GM21367 (cell line): ENCODE data around the gene HLA-DQB2.
"Not testable (repeated sequence)": the region's sequence is repeated elsewhere in the genome, so short reads cannot be mapped to it uniquely, and the experiment has no call there.

Experiments
- ATAC-seq: cut with Tn5 transposase; IDR thresholded peaks from one replicate; pipeline ENCODE4 v1.9.1; 2021; ENCODE audit not compliant: unreplicated experiment

The HLA-DQB2 gene

DNA sequence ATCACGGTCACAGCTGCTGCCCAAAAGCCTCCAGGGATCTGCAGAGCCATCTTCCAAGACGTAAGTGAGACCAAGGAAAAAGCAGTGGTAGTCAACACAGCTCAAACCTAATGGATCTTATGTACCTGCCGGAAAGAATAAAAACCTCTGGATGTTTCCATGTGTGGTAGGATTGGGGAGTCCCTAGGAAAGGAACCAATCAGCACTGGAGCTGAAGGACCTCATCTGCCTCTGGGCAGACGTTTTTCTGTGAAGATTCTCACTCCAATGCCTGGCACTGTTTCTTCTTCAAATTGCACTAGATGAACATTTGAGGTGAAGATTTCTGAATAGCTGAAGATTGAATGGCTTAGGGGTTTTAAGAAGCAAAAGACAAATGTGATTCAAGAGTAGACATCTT, at the start of gene HLA-DQB2:
HLA-DQB2 (minus strand) TSS at position 112 of the 400 bp plus-strand sequence; CDS start at position 50, 62 bp downstream.
- ATAC-seq, result no peak

DNA sequence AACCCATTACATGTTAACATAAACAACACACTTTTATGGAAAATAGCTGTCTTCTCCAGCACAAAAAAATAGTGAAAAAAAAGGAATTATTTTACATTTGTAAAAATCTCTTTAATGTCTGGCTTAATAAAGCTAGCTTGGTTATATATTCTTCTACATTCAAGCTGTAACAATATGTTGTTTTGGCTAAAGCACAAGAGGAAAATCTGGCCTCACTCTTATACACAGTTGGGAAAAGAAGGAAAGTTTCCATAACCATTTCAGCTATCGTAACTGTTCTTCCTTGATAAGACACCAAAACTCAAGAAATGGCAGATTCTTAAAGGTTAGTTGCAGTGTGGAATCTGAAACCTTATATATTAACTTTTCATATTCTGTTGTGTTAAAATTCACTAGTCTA, 45.8 kb upstream of the HLA-DQB2 start:
- ATAC-seq, result no peak

DNA sequence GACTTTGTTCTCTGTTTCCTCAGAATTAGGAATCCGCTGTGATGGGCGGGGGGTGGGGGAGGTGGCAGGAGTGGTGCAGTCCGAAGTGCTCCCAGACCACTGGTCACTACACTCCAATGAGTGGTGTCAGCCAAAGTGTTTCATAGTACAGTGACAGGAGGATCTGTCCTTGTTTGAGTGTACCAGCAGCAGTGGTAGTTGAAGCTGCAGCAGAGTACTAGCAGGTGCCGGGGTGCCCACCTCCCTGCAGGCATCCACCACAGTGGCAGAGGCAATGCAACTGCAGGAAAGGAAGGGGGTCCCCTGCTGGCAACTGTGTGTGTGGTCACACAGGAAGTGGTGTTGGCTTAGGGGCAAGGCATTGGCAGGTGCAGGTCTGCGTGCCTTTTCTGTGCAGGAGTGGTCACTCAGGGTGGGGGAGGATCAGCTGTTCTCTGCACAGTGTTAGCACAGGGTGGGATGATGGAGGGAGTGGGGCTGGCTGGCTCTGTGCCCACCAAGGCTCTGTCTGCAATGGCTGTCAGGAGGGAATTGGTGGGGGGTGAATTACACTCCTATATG, 43.8 kb upstream of the HLA-DQB2 start:
- ATAC-seq, result no peak

DNA sequence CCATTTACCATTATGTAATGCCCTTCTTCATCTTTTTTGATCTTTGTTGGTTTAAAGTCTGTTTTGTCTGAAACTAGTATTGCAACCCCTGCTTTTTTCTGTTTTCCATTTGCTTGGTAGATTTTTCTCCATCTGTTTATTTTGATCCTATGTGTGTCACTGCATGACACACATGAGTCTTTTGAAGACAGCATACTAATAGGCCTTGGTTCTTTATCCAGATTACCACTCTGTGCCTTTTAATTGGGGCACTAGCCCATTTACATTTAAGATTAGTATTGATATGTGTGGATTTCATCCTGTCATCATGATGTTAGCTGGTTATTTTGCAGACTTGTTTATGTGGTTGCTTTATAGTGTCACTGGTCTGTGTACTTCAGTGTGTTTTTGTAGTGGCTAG, 42.1 kb upstream of the HLA-DQB2 start:
- not testable (repeated sequence) for ATAC-seq

DNA sequence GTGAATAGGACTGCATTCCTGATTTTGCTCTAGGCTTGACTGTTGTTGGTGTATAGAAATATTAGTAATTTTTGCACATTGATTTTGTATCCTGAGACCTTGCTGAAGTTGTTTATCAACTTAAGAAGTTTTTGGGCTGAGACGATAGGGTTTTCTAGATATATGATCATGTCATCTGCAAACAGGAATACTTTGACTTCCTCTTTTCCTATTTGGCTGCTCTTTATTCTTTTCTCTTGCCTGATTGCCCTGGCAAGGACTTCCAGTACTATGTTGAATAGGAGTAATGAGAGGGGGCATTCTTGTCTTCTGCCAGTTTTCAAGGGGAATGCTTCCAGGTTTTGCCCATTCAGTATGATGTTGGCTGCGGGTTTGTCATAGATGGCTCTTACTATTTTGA, 40.1 kb upstream of the HLA-DQB2 start:
- ATAC-seq, result no peak

DNA sequence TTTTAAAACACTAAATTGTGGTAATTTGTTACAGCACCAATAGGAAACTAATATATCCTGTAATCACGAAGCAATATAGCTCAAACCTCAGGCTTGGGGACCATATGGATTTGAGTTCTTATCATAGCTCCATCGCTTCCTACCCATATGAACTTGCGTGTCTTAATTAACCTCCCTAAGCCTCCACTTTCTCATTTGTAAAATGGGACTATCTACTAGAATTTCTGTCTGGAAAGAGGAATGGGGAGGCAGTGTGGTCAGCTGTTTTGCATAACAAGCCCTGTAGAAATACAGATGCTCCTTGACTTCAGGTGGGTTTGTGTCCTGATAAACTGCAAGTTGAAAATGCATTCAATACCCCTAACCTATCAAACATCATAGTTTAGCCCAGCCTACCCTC, 36.4 kb upstream of the HLA-DQB2 start:
- no peak for ATAC-seq

DNA sequence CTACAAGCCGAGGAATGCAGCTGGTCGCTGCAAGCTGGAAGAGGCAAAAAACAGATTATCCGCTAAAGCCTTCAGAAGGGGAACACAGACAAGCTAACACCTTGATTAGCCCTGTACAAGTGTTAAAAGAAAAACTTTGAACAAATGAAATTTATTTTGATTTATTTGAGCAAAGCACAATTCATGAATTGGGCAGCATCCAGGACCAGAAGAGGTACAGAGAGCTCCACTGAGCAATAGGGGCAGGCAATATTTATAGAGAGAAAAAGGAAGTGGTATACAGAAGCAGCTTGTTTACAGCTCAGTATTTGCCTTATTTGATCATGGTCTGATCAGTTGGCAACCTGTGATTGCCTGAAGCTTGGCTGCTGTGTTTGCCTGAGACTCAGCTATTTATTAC, 35.8 kb upstream of the HLA-DQB2 start:
- ATAC-seq, result no peak

DNA sequence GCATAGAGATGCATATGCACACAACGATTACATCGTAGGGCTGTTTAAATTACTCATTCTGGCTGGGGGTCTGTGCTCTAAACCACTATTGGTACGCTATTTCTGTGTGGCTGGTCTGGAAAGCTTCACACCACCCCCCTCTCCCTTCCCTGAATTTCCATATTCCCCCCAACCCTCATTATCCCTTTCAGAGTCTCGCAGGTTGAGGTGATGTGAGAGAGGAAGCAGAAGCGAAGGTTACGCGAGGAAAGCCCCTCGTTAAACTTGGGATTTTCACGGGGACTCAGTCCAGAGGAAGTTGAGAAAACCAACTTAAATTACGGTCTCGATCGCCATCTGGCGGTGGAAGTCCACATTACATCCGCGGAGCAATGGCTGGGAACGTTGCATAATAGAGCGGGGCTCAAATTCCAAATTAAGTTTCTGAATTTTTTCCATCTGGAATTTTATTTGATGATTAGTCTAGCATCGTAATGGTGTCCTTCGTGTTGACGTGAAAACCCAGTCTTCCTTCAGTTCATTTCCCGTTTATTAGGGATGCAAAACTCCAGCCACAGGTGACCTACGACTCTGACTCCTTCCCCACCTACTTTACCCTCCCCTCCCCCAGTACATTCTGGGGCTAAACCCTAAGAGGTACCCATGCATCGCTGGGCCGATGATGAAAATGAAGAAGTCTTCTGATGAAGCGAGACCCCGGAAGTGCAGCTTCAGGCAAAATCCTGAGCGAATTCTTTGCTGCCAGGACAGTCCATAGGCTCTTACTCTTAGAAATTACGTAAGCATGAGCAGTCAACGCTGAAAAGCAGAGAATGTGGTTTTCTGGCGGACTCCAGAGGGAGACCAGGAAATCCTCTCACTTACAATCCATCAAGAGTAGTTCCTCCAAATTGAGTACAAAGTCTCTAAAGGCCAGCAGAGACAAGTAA, 33.8 kb upstream of the HLA-DQB2 start:
- ATAC-seq, result no peak

DNA sequence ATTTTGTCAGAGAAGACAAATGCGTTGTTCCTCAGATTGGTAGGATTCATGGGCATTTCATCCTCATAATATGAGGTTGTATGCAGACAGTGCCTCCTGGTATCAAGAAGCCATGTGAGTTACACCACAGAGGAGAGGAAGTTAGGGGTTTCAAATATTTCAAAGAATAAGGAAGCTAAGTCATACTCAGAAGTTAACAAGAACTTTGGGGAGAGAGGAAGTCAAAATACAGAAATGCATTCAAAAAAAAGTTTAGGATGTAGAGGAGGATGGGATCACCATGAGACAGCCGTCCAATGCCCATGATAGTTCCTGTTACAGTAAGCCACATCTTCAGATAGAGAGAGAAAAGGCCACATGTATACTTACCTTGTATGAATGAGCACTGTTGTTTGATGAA, 31.2 kb upstream of the HLA-DQB2 start:
- no peak for ATAC-seq

DNA sequence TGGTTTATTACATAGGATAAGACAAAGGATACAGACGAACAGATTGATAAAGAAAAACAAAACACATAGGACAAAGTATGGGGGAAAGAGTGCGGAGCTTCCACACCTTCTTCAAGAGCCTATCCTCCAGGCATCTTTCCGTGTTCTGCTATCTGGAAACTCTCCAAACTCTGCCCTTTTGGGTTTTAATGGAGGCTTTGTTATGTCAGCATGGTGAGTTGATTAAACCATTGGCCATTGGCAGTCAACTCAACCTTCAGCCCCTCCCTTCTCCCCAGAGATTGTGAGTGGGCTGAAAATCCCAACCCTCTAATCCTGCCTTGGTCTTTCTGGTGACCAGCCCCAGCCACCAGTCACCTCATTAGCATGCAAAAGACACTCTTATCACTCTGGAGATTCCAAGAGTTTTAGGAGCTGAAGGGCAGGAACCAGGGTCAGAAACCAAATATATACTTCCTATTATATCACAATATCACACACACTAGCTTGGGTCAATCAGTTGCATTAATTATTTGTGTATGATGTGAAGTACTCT, 29.6 kb upstream of the HLA-DQB2 start:
- no peak for ATAC-seq

DNA sequence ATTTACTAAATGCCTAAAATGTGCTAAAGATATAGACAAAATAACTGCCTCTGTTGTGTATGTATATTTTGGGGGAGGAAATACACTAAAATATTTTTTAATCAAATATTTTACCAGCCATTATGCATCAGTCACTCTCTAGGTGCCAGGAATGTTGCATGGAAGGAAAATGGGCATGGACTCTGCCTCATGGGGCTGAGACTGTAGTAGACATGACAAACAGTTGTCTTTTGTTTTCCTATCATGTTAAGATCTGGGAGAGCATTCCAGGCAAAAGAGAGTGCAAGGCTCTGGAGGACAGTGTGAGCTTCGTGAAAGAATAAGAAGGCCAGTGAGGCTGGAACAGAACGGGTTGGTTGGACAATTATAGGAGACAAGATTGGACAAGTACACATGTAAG, 27.0 kb upstream of the HLA-DQB2 start:
- no peak for ATAC-seq

DNA sequence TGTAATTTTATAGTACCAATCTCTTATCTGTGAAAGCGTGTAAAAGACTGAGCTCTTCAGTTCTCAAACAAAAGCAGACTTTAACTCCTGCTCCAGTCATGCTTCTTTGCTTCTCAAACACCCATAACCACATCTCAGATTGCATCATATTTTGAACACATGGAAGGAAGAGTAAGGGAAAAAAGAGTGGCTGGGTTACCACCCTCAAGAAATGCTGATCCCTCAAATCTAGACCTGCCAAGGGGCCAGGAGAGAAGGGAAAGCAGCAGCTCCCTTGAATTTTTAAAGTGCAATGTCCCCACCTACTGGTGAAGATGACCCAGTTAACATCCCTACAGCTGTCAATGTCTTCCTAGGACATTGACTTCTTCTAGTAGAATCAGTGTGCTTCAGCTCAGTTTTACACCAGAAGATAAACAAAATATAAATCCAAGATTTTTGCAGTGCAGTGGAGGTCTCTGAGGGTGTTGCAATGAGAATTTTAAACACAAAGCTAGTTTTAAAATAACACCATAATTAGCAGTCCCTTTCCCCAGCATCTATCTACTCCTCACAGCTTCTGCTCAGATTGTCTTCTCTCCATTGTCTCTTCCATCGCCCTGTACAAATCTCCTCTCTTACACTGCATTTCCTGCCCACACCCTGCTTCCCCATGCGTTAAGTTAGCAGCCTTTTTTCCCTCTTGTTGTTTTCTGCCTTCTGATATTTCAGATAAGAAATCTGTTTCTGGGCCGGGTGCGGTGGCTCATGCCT, 22.6 kb upstream of the HLA-DQB2 start:
- no peak for ATAC-seq

DNA sequence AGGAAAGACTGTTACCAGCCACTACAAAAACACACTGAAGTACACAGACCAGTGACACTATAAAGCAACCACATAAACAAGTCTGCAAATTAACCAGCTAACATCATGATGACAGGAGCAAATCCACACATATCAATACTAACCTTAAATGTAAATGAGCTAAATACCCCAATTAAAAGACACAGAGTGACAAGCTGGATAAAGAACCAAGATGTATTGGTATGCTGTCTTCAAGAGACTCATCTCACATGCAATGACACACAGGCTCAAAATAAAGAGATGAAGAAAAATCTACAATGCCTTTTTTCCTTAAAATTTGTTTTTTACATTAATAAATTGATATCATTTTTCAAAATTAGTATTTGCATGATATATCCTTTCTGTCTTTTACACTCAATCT, 19.6 kb upstream of the HLA-DQB2 start:
- ATAC-seq, result not testable (repeated sequence)

DNA sequence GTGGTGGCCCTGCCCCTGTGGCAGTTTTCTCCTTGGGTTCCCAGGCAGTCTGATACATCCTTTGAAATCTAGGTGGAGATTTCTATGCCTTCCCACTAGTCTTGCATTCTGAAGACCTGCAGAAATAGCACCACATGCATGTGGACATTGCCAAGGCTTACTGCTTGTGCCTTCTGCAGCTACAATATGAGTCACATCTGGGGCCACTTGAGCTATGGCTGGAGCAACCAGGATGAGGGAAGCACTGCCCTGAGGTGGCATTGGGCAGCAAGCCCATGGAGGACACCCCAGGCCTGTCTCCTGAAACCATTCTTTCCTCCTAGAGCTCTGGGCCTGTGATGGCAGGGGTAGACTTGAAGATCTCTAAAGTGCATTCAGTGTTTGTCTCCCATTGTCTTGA, 15.7 kb upstream of the HLA-DQB2 start:
- ATAC-seq, result no peak

DNA sequence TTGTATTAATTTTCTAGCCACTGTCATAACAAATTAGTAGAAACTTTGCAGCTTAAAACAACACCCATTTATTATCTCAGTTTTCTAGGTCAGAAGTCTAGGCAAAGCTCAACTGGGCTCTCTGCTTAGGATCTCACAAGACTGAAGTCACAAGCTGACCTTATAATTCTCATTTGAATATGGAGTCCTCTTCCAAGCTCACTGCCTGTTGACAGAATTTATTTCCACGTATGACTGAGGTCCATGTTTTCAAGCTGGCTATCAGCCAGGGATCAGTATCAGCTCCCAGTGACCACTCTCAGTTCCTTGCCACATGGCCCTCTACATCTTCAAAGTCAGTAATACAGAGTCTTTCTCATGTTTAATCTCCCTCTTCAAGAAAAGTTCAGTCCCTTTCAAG, 11.7 kb upstream of the HLA-DQB2 start:
- ATAC-seq, result no peak

DNA sequence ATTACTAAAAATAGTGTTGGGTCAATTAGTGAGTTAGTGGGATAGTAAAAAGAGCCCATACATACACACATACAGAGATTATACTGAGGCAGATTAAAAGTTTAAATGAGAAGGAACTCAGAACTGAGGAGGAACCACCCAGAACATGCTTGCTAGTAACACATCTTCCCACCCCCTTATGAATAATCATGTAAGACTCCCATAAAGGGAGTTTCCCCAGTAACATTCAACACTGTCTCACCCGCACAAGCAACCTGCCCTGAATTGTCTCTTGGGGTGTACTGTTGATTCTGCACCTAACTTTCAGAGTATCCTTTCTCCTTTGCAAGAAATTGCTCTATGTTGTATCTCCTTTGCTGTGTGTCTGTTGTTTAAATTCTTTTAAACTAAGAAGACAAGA, 11.1 kb upstream of the HLA-DQB2 start:
- ATAC-seq, result no peak

DNA sequence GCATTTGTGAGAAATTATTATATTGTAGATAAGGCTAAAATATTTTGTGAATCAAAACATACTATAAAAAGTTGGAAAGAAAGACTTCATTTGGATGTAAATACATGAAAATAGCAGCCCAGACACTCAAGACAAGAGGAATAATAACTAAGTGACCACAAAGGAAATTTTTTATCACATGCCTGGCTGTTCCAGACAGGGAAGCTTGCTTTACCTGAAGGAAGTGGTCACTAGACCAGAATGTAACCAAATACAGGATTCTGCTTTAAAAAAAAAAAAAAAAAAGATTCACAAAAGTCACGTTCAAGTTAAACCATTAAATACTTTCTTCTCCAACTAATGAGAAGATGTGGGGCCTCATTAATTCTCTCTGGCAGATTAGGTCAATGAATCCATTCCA, 9.3 kb upstream of the HLA-DQB2 start:
- ATAC-seq, result no peak

DNA sequence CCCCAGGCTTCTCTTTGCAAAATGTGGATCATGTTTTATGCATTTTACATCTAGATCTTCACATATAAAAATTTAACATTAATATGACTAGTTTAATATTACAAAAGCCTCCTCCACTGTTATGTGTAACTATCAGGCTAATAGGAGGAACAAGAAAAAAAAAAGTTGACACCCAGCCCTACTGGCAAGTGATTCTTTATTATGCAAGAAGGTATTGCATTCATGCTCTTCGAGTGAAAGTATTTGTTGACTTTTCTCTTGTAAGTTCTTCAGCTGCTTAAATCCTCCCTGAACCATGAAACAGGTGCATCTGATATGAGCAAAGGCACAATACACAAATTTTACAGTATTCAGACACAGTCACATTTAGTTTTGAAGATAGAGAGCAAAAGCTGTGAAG, 716 bp upstream of the HLA-DQB2 start:
- ATAC-seq, result no peak

DNA sequence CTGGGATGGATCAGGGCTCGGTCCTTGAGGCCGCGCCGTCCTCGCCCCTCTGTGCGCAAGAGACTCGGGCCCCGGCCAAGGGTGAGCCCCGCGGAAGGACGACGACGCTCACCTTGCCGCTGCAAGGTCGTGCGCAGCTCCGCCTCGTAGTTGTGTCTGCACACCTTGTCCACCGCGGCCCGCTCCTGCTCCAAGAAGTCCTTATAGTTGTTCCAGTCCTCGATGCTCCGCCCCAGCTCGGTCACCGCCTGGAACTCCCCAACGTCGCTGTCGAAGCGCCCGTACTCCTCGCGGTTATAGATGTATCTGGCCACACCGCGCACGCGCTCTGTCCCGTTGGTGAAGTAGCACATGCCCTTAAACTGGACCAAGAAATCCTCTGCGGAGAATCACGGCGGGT, 1.8 kb downstream of the HLA-DQB2 start:
- ATAC-seq, result no peak

DNA sequence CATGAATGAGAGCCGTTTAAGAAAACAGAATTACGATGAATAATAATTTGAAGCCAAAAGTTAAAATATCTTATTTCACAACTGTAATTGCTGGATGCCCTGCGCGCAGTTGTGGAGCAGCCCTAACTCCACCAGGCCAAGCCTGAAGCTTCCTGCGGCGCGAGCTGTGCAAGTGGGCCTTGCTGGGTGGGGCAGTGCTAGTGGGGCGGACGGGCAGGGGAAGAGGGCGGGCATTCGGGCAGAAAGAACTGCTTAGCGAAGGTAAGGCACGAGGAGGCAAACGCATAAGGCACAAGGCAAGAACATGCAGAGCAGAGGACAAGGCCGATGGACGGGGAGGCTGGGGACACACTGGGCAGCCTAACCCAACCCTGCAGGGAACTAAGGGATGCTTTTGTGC, 2.3 kb downstream of the HLA-DQB2 start:
- ATAC-seq, result no peak

DNA sequence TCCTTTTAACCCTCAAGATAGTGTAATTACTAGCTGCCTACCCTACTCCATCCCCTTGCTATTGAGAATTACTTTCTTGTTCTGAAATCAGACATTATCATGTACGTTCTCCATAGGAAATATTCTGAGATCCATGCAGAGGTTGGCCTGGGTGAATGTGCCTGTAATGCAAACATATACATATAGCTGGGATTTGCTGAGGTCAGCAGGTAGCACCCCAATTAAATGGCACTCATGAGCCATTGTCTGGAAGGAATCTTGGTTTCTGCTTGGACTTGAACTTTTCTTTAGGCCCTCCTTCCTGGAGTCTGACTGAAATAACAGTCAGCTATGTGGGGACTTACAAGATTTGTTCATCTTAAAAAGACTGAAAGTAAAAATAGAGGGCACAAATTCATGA, 3.7 kb downstream of the HLA-DQB2 start:
- no peak for ATAC-seq

DNA sequence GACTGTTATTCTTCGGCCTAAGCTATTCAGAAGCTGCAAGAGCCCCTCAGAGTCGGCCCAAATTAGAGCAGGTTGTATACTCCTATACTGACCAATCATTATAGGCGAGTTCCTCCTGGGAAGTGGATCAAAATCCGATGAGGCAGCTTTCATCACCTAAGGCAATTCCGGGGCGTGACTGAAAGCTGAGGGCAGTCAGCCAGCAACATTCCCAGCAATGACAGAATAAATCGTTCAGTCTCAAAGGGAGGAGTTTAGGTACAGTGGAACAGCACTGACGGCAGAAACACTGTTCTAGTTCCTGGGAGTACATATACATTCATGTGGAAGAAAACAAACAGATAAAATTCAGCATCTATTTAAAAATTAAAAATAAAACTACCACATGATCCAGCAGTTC, 10.8 kb downstream of the HLA-DQB2 start:
- ATAC-seq, result no peak
